H9 (cell line): ENCODE results near the gene AFMID. TPM values are rescaled to one million over a fixed set of nuclear protein-coding genes. Genes with fewer than 3 reads are reported as not detected.
A peak's percentile ranks its signal among the peaks of the same experiment; 100 is the strongest.

Source experiments
- DNase-seq: peaks from one replicate; pipeline ENCODE4 v3.0.0-alpha.2; 2017
- H2AFZ ChIP-seq: one replicate; pipeline ENCODE4 v1.6.1; 2013; ENCODE audit warnings: mild to moderate bottlenecking, low read length, control low read depth, moderate library complexity
- H2AK5ac ChIP-seq: 2 replicates; pipeline ENCODE4 v1.6.1; 2013; ENCODE audit warnings: low read length, control low read depth, mixed read lengths; ENCODE audit not compliant: insufficient read length
- H2BK120ac ChIP-seq: one replicate; pipeline ENCODE4 v1.6.1; 2013; ENCODE audit warnings: low read depth, mild to moderate bottlenecking, low read length, control low read depth, inconsistent platforms; ENCODE audit not compliant: poor library complexity, severe bottlenecking
- H2BK12ac ChIP-seq: 2 replicates; pipeline ENCODE4 v1.6.1; 2013; ENCODE audit warnings: low read length, control low read depth, mixed read lengths, low read depth; ENCODE audit not compliant: insufficient read length
- H2BK15ac ChIP-seq: 2 replicates; pipeline ENCODE4 v1.6.1; 2013; ENCODE audit warnings: low read depth, low read length, control low read depth
- H2BK20ac ChIP-seq: one replicate; pipeline ENCODE4 v1.6.1; 2013; ENCODE audit warnings: low read depth, mild to moderate bottlenecking, low read length, control low read depth, inconsistent platforms; ENCODE audit not compliant: poor library complexity, severe bottlenecking
- H2BK5ac ChIP-seq: 2 replicates; pipeline ENCODE4 v1.6.1; 2013; ENCODE audit warnings: low read length, control low read depth, mixed read lengths; ENCODE audit not compliant: insufficient read length
- H3K14ac ChIP-seq: 2 replicates; pipeline ENCODE4 v1.6.1; 2013; ENCODE audit warnings: low read length, control low read depth; ENCODE audit not compliant: insufficient read depth
- H3K18ac ChIP-seq: 2 replicates; pipeline ENCODE4 v1.6.1; 2013; ENCODE audit warnings: low read depth, mild to moderate bottlenecking, mixed read lengths, low read length, control low read depth; ENCODE audit not compliant: insufficient read length
- H3K23ac ChIP-seq: 2 replicates; pipeline ENCODE4 v1.6.1; 2013; ENCODE audit warnings: low read length, control low read depth, mixed read lengths, low read depth; ENCODE audit not compliant: insufficient read length
- H3K23me2 ChIP-seq: 2 replicates; pipeline ENCODE4 v1.6.1; 2013; ENCODE audit warnings: low read depth, mild to moderate bottlenecking, mixed read lengths, low read length, control low read depth; ENCODE audit not compliant: insufficient read length, poor library complexity, severe bottlenecking
- H3K27ac ChIP-seq: 2 replicates; pipeline ENCODE4 v1.5.1; 2013; ENCODE audit warnings: low read length, control low read depth, mixed read lengths, low read depth; ENCODE audit not compliant: insufficient read length
- H3K27me3 ChIP-seq: 2 replicates; pipeline ENCODE4 v1.6.1; 2013; ENCODE audit warnings: low read length, control low read depth, inconsistent platforms; ENCODE audit not compliant: insufficient read depth
- H3K4ac ChIP-seq: 2 replicates; pipeline ENCODE4 v1.6.1; 2013; ENCODE audit warnings: low read depth, mild to moderate bottlenecking, control low read depth, inconsistent platforms, low read length, moderate library complexity
- H3K4me1 ChIP-seq: 2 replicates; pipeline ENCODE4 v1.6.1; 2013; ENCODE audit warnings: low read length, control low read depth, inconsistent platforms; ENCODE audit not compliant: insufficient read depth
- H3K4me2 ChIP-seq: 2 replicates; pipeline ENCODE4 v1.6.1; 2013; ENCODE audit warnings: low read length, control low read depth, mixed read lengths; ENCODE audit not compliant: insufficient read length, insufficient read depth
- H3K56ac ChIP-seq: 2 replicates; pipeline ENCODE4 v1.6.1; 2013; ENCODE audit warnings: low read depth, mild to moderate bottlenecking, mixed read lengths, low read length, control low read depth; ENCODE audit not compliant: insufficient read length
- H3K79me1 ChIP-seq: 2 replicates; pipeline ENCODE4 v1.6.1; 2013; ENCODE audit warnings: low read depth, mild to moderate bottlenecking, moderate library complexity, low read length, control low read depth, inconsistent platforms; ENCODE audit not compliant: insufficient read depth, poor library complexity, severe bottlenecking
- H3K79me2 ChIP-seq: 2 replicates; pipeline ENCODE4 v1.6.1; 2013; ENCODE audit warnings: low read length, control low read depth, inconsistent platforms; ENCODE audit not compliant: insufficient read depth
- H3K9ac ChIP-seq: 2 replicates; pipeline ENCODE4 v1.6.1; 2013; ENCODE audit warnings: low read length, control low read depth, mixed read lengths; ENCODE audit not compliant: insufficient read length; ENCODE audit errors: extremely low read depth
- H3K9me3 ChIP-seq: one replicate; pipeline ENCODE4 v1.6.1; 2013; ENCODE audit warnings: low read depth, low read length, inconsistent platforms; ENCODE audit not compliant: control insufficient read depth
- H3T11ph ChIP-seq: one replicate; pipeline ENCODE4 v1.6.1; 2013; ENCODE audit warnings: mild to moderate bottlenecking, low read length, control low read depth, inconsistent platforms
- H4K20me1 ChIP-seq: one replicate; pipeline ENCODE4 v1.6.1; 2013; ENCODE audit not compliant: control insufficient read depth, insufficient read length, insufficient read depth
- H4K5ac ChIP-seq: 2 replicates; pipeline ENCODE4 v1.6.1; 2013; ENCODE audit warnings: low read depth, mild to moderate bottlenecking, mixed read lengths, low read length, control low read depth; ENCODE audit not compliant: insufficient read length
- H4K8ac ChIP-seq: replicated peaks from 2 replicates; pipeline ENCODE4 v1.6.1; 2013; ENCODE audit warnings: low read length, control low read depth, mixed read lengths, low read depth; ENCODE audit not compliant: insufficient read length
- H4K91ac ChIP-seq: 2 replicates; pipeline ENCODE4 v1.6.1; 2013; ENCODE audit warnings: low read depth, mild to moderate bottlenecking, moderate library complexity, mixed read lengths, low read length, control low read depth; ENCODE audit not compliant: insufficient read length
- H3K27ac Mint-ChIP-seq, 3 experiments: 2 replicates in 2 of 3; 3 replicates in 1 of 3; pipeline ENCODE4 v1.8.0; 2020 to 2021; ENCODE audit warnings: mixed read lengths in 3 of 3, mild to moderate bottlenecking in 1 of 3, moderate library complexity in 1 of 3
- H3K27me3 Mint-ChIP-seq: 2 replicates; pipeline ENCODE4 v1.8.0; 2021; ENCODE audit warnings: low read depth, mild to moderate bottlenecking, moderate library complexity, mixed read lengths
- H3K36me3 Mint-ChIP-seq, 3 experiments: 2 replicates in 2 of 3; 3 replicates in 1 of 3; pipeline ENCODE4 v1.8.0; 2020 to 2021; ENCODE audit warnings: low read depth in 3 of 3, mixed read lengths in 3 of 3; ENCODE audit not compliant: insufficient read depth in 1 of 3
- H3K4me1 Mint-ChIP-seq, 2 experiments: 2 replicates each; pipeline ENCODE4 v1.8.0; 2020; ENCODE audit warnings: mixed read lengths in 2 of 2
- H3K4me3 Mint-ChIP-seq, 2 experiments: 2 replicates in 1 of 2; 3 replicates in 1 of 2; pipeline ENCODE4 v1.8.0; 2020 to 2021; ENCODE audit warnings: mild to moderate bottlenecking in 2 of 2, mixed read lengths in 2 of 2, moderate library complexity in 1 of 2
- H3K9me3 Mint-ChIP-seq, 2 experiments: 2 replicates in 1 of 2; 3 replicates in 1 of 2; pipeline ENCODE4 v1.8.0; 2020; ENCODE audit warnings: mild to moderate bottlenecking in 2 of 2, mixed read lengths in 2 of 2, moderate library complexity in 1 of 2
- WGBS: extraction: QIAGEN DNeasy Blood & Tissue Kit; methylation state at CpG from one replicate; pipeline ENCODE4 v1.1.7; 2013; ENCODE audit warnings: missing lambda C conversion rate, low lambda C conversion rate, mixed read lengths; ENCODE audit not compliant: insufficient read length; ENCODE audit errors: extremely low coverage; 5-methylcytosine and 5-hydroxymethylcytosine counted together
- total RNA-seq: library from RNA; stranded (reverse); gene quantifications from 2 replicates; pipeline ENCODE4 v1.2.1, GENCODE V29; 2021
- TF ChIP-seq, protein P1 (sequence below): fragments of 200-600 bp; sonication (generic); conservative IDR thresholded peaks from 3 replicates; pipeline ENCODE4 v1.8.0; 2021; ENCODE audit warnings: antibody characterized with exemption, mild to moderate bottlenecking

Gene AFMID
- total RNA-seq, 1 experiment from 2014 or later: 64.1 TPM

GRCh38 chr17:78226055-78226758, 39.0 kb downstream of the AFMID start:
- no peak overlapping the region for H3K27ac ChIP-seq
- peaks cover 6% of the 10 kb centered on the region for H3K79me1 ChIP-seq
- H3K79me2 ChIP-seq: no peaks in the 10 kb centered on the region
- H3K4me2 ChIP-seq: no peak overlapping the region
- no peak overlapping the region for H4K5ac ChIP-seq
- H2BK5ac ChIP-seq: no peak overlapping the region
- Mint-ChIP-seq H3K36me3 (peaks cover 20 to 35% (median 30%) of the 10 kb centered on the region in 3 experiments; a peak in 6 of 7 replicates), H3K27me3 (peaks cover 25% of the 10 kb centered on the region), H3K9me3 (no peaks in the 10 kb centered on the region; a peak in 1 of 5 replicates), H3K4me1 (peaks cover 0 to 6% of the 10 kb centered on the region in 2 experiments; a peak in 1 of 4 replicates), H3K27ac (peak overlapping the region in 2 of 3 experiments; percentile 59 to 65; a peak in 3 of 7 replicates), H3K4me3 (no peak overlapping the region)
- no peak overlapping the region for H4K8ac ChIP-seq
- no peak overlapping the region for H2BK15ac ChIP-seq
- no peak overlapping the region for H2BK20ac ChIP-seq
- H3K56ac ChIP-seq: no peak overlapping the region
- no peak overlapping the region for H3T11ph ChIP-seq
- no peaks in the 10 kb centered on the region for H3K23me2 ChIP-seq
- no peaks in the 10 kb centered on the region for H3K4me1 ChIP-seq
- no peak overlapping the region for H4K91ac ChIP-seq
- H3K14ac ChIP-seq: no peak overlapping the region; the same call in 1 of the 2 replicates
- H4K20me1 ChIP-seq: no peaks in the 10 kb centered on the region
- no peak overlapping the region for H3K23ac ChIP-seq
- H2AK5ac ChIP-seq: no peak overlapping the region
- no peak for DNase-seq
- no peak overlapping the region for H2BK120ac ChIP-seq
- no peak overlapping the region for H2BK12ac ChIP-seq
- no peak overlapping the region for H2AFZ ChIP-seq
- no peak overlapping the region for H3K18ac ChIP-seq
- WGBS: no CpG with 5 or more reads among the region's 12 CpGs
- H3K27me3 ChIP-seq: peaks cover 4% of the 10 kb centered on the region; the same call in 1 of the 2 replicates
- no peaks in the 10 kb centered on the region for H3K9me3 ChIP-seq
- TF ChIP-seq, protein P1, sequence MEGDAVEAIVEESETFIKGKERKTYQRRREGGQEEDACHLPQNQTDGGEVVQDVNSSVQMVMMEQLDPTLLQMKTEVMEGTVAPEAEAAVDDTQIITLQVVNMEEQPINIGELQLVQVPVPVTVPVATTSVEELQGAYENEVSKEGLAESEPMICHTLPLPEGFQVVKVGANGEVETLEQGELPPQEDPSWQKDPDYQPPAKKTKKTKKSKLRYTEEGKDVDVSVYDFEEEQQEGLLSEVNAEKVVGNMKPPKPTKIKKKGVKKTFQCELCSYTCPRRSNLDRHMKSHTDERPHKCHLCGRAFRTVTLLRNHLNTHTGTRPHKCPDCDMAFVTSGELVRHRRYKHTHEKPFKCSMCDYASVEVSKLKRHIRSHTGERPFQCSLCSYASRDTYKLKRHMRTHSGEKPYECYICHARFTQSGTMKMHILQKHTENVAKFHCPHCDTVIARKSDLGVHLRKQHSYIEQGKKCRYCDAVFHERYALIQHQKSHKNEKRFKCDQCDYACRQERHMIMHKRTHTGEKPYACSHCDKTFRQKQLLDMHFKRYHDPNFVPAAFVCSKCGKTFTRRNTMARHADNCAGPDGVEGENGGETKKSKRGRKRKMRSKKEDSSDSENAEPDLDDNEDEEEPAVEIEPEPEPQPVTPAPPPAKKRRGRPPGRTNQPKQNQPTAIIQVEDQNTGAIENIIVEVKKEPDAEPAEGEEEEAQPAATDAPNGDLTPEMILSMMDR: no peak
- H3K4ac ChIP-seq: no peak overlapping the region
- H3K9ac ChIP-seq: no peak overlapping the region
